NCI-H2107 (cell line): ENCODE data around the gene FAM111A.

ENCODE experiments used
- DNase-seq: peaks from one replicate; lab custom pipeline; 2025; lab: John Stamatoyannopoulos, UW

FAM111A gene

GRCh38 chr11:59141673-59142460, 789 bp upstream of the FAM111A start:
- DNase-seq: no peak

GRCh38 chr11:59144096-59144495, 1.4 kb downstream of the FAM111A start:
- no peak for DNase-seq

GRCh38 chr11:59144579-59145345, 2.1 kb downstream of the FAM111A start:
- DNase-seq: peak; percentile 72

GRCh38 chr11:59145534-59145933, 2.9 kb downstream of the FAM111A start:
- DNase-seq: no peak

GRCh38 chr11:59151761-59152160, 9.1 kb downstream of the FAM111A start:
- no peak for DNase-seq

GRCh38 chr11:59152312-59152951, 9.8 kb downstream of the FAM111A start:
- DNase-seq: no peak

GRCh38 chr11:59154610-59155009, 12.0 kb downstream of the FAM111A start:
- DNase-seq: no peak

GRCh38 chr11:59157433-59157832, 14.8 kb downstream of the FAM111A start:
- DNase-seq: no peak

GRCh38 chr11:59158206-59159068, 15.8 kb downstream of the FAM111A start:
- DNase-seq: peak; percentile 62

GRCh38 chr11:59164028-59164427, 21.4 kb downstream of the FAM111A start:
- DNase-seq: no peak

GRCh38 chr11:59171508-59172322, 29.1 kb downstream of the FAM111A start, which contains the start of gene DTX4:
DTX4 (plus strand) TSS chr11:59172132; CDS start chr11:59172596, 464 bp downstream.
- no peak for DNase-seq

- DNase-seq: no peak
Observed at GRCh38 chr11:59172345-59173079, 29.9 kb downstream of the FAM111A start.

- no peak for DNase-seq
Observed at GRCh38 chr11:59173080-59173963, 30.7 kb downstream of the FAM111A start.

- no peak for DNase-seq
Observed at GRCh38 chr11:59173964-59174663, 31.5 kb downstream of the FAM111A start.

- DNase-seq: no peak
Observed at GRCh38 chr11:59174664-59175033, 32.0 kb downstream of the FAM111A start.

GRCh38 chr11:59175091-59175501, 32.4 kb downstream of the FAM111A start:
- DNase-seq: no peak

- no peak for DNase-seq
Observed at GRCh38 chr11:59176330-59176729, 33.7 kb downstream of the FAM111A start.

- DNase-seq: no peak
Observed at GRCh38 chr11:59178402-59178801, 35.7 kb downstream of the FAM111A start.

- DNase-seq: no peak
Observed at GRCh38 chr11:59179121-59179520, 36.5 kb downstream of the FAM111A start.
